Measurements from ENCODE around the gene COMMD2.

COMMD2 gene

GRCh38 chr3:149701977-149702350, 50.3 kb downstream of the COMMD2 start:
- no peak for DNase-seq

GRCh38 chr3:149701206-149701976, 50.9 kb downstream of the COMMD2 start:
- no peak for DNase-seq

All from CD4-positive, alpha-beta T cell treated with Interleukin-17A for 4 hours (primary cell).